T47D (cell line): ENCODE measurements around the gene EXOSC10.
"Not testable (repeated sequence)": the region's sequence is repeated elsewhere in the genome, so short reads cannot be mapped to it uniquely, and the experiment has no call there.

ENCODE experiments used
- DNase-seq, 2 experiments: peaks; one replicate each; pipeline versions ENCODE4 v3.0.0 to v3.0.0-alpha.2; 2011 to 2012; ENCODE audit warnings: low read depth in 1 of 2, low spot score in 1 of 2
- JUND ChIP-seq: IDR thresholded peaks from 2 replicates; pipeline ENCODE4 v1.6.1; 2012; ENCODE audit warnings: low read depth
- in situ Hi-C: cut with HindIII; loops from 2 replicates; pipeline ENCODE4 v1.10.0; 2016; ENCODE audit warnings: low sequenced_read_pairs, low pct_unique_long_range_greater_than_20kb

EXOSC10 gene

GRCh38 chr1:11100149-11100493 is 452 bp upstream of the EXOSC10 start:
- no peak for DNase-seq
- TF ChIP-seq JUND, result no peak
- in situ Hi-C loops, result no loop called here

GRCh38 chr1:11098931-11099309 is 749 bp downstream of the EXOSC10 start:
- in situ Hi-C loops, result no loop called here
- TF ChIP-seq JUND, result no peak
- no peak for DNase-seq

- DNase-seq, in situ Hi-C loops: not testable (repeated sequence)
These were observed 15.9 kb downstream of the EXOSC10 start for GRCh38 chr1:11083784-11084183.

- no peak for TF ChIP-seq JUND
- peak in 1 of 2 experiments; percentile 31 for DNase-seq
- in situ Hi-C loops, result no loop called here
These were observed 18.7 kb downstream of the EXOSC10 start for GRCh38 chr1:11080931-11081330.

GRCh38 chr1:11078631-11079030 is 21.0 kb downstream of the EXOSC10 start:
- in situ Hi-C loops, result no loop called here
- TF ChIP-seq JUND, result no peak
- DNase-seq, result no peak

GRCh38 chr1:11073398-11073797 is 26.3 kb downstream of the EXOSC10 start:
- DNase-seq, in situ Hi-C loops: not testable (repeated sequence)

GRCh38 chr1:11072216-11072917 is 27.3 kb downstream of the EXOSC10 start:
- DNase-seq, result peak in 1 of 2 experiments; percentile 34
- no peak for TF ChIP-seq JUND
- in situ Hi-C loops, result no loop called here

GRCh38 chr1:11071463-11072215 is 28.0 kb downstream of the EXOSC10 start:
- in situ Hi-C loops, result no loop called here
- DNase-seq, result peak in 1 of 2 experiments; percentile 27
- no peak for TF ChIP-seq JUND

- DNase-seq, result no peak
- in situ Hi-C loops, result no loop called here
- TF ChIP-seq JUND, result no peak
These were observed 28.8 kb downstream of the EXOSC10 start for GRCh38 chr1:11070876-11071275.

GRCh38 chr1:11068600-11069473 is 30.8 kb downstream of the EXOSC10 start:
- TF ChIP-seq JUND, result no peak
- in situ Hi-C loops, result no loop called here

GRCh38 chr1:11067716-11068599 is 31.7 kb downstream of the EXOSC10 start:
- in situ Hi-C loops, result no loop called here
- TF ChIP-seq JUND, result no peak
- DNase-seq, result no peak

More at GRCh38 chr1:11068600-11069473, 30.8 kb downstream of the EXOSC10 start:
- DNase-seq, result no peak

- no peak for TF ChIP-seq JUND
- DNase-seq, result no peak
- in situ Hi-C loops, result no loop called here
These were observed 33.9 kb downstream of the EXOSC10 start for GRCh38 chr1:11065796-11066195.
